Neutrophil (primary cell): ENCODE data around the gene GPR83.
"Not testable (repeated sequence)": the region's sequence is repeated elsewhere in the genome, so short reads cannot be mapped to it uniquely, and the experiment has no call there.

ENCODE experiments used
- H3K27ac ChIP-seq: fragments of 200-600 bp; sonication (generic); 2 replicates; pipeline ENCODE4 v1.5.1; 2016; ENCODE audit warnings: mild to moderate bottlenecking, moderate library complexity
- H3K27me3 ChIP-seq: fragments of 200-600 bp; sonication (generic); 2 replicates; pipeline ENCODE4 v1.6.0; 2016; ENCODE audit warnings: mild to moderate bottlenecking
- H3K36me3 ChIP-seq: fragments of 200-600 bp; sonication (generic); 2 replicates; pipeline ENCODE4 v1.5.1; 2017
- H3K4me1 ChIP-seq, 2 experiments: fragments of 200-600 bp in 1 of 2; sonication (generic) in 1 of 2; 1 replicate in 1 of 2; 2 replicates in 1 of 2; pipeline versions ENCODE4 v1.5.1 to v1.6.1; 2013 to 2016; ENCODE audit warnings: low read depth in 1 of 2, low read length in 1 of 2, mild to moderate bottlenecking in 1 of 2, moderate library complexity in 1 of 2; ENCODE audit not compliant: control insufficient read depth in 1 of 2, insufficient read depth in 1 of 2
- H3K4me3 ChIP-seq, 2 experiments: fragments of 200-600 bp in 1 of 2; sonication (generic) in 1 of 2; 1 replicate in 1 of 2; 2 replicates in 1 of 2; pipeline ENCODE4 v1.5.1; 2013 to 2016; ENCODE audit warnings: low read depth in 1 of 2, low read length in 1 of 2, mild to moderate bottlenecking in 1 of 2, moderate library complexity in 1 of 2
- H3K9me3 ChIP-seq: fragments of 200-600 bp; sonication (generic); 2 replicates; pipeline ENCODE4 v1.5.1; 2016
- TF ChIP-seq, protein P1 (sequence below): fragments of 200-600 bp; sonication (generic); IDR thresholded peaks from 2 replicates; pipeline ENCODE4 v1.5.1; 2016; ENCODE audit warnings: antibody characterized with exemption

GPR83 gene

DNA sequence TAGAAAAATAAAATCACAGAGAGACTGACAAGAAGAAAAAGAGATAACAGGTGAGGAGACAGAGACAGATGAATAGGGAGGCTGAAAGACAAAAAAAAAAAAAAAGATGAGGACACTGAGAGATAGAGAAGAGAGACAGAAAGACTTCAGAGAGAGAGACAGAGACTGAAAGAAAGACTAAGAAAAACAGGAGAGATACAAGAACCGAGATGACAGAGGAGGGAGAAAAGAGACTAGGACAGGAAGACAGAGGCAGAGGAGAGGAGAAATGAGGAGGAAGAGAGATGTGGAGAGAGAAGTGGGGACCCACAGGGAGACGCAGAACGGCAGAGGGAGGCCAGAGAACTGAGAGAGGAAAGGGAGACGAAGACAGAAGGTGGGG lies 771 bp downstream of the GPR83 start:
- Histone ChIP-seq H3K36me3 (no peaks in the 10 kb centered on the region), H3K27ac (no peak overlapping the region), H3K9me3 (no peaks in the 10 kb centered on the region), H3K27me3 (peaks cover 73% of the 10 kb centered on the region), H3K4me1 (no peaks in the 10 kb centered on the region), H3K4me3 (no peak overlapping the region)
- TF ChIP-seq, protein P1, sequence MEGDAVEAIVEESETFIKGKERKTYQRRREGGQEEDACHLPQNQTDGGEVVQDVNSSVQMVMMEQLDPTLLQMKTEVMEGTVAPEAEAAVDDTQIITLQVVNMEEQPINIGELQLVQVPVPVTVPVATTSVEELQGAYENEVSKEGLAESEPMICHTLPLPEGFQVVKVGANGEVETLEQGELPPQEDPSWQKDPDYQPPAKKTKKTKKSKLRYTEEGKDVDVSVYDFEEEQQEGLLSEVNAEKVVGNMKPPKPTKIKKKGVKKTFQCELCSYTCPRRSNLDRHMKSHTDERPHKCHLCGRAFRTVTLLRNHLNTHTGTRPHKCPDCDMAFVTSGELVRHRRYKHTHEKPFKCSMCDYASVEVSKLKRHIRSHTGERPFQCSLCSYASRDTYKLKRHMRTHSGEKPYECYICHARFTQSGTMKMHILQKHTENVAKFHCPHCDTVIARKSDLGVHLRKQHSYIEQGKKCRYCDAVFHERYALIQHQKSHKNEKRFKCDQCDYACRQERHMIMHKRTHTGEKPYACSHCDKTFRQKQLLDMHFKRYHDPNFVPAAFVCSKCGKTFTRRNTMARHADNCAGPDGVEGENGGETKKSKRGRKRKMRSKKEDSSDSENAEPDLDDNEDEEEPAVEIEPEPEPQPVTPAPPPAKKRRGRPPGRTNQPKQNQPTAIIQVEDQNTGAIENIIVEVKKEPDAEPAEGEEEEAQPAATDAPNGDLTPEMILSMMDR: no peak

DNA sequence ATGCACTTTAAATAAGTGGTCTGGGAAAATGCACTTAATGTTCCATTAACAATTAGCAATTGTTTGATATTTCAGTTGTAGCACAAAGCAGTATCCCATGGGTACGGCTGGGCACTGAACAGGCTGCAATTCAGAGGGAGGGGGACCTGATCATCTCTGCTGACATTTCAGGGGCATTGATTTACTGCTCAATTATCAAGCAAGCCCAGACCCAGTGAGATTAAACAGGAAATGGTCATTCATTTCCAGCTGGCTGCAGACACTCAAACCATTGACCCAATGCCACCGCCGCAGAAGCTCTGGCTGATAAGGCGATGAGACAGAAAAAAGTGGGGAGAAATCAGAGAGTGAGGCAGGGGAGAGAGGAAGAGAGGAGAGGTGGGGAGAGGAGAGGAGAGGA lies 1.2 kb downstream of the GPR83 start:
- TF ChIP-seq, protein P1: no peak
- Histone ChIP-seq H3K4me3 (no peak overlapping the region), H3K36me3 (no peaks in the 10 kb centered on the region), H3K9me3 (no peaks in the 10 kb centered on the region), H3K27me3 (peaks cover 77% of the 10 kb centered on the region), H3K27ac (no peak overlapping the region), H3K4me1 (no peaks in the 10 kb centered on the region)

DNA sequence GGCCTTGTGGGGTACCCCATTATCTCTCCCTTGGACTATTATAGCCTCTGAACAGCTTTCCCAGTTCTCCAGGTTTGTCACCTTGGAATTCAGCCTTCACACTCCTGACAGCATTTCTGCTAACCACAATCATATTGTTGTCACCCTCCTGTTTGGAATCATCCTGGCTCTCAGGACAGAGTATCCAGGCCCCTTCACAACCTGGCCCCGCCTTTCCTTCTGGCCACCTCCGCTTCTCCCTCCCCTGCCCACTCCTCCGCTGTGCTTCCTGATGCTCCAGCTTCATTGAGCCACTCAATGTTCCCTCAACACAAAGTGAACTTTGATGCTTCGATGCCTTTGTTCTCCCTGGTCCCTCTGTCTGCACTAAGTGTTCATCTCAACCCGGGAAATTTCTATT lies 3.1 kb downstream of the GPR83 start:
- Histone ChIP-seq H3K27ac (no peak overlapping the region), H3K27me3 (peaks cover 75% of the 10 kb centered on the region), H3K9me3 (no peaks in the 10 kb centered on the region), H3K4me3 (no peak overlapping the region), H3K4me1 (no peaks in the 10 kb centered on the region), H3K36me3 (no peaks in the 10 kb centered on the region)
- TF ChIP-seq, protein P1: no peak

DNA sequence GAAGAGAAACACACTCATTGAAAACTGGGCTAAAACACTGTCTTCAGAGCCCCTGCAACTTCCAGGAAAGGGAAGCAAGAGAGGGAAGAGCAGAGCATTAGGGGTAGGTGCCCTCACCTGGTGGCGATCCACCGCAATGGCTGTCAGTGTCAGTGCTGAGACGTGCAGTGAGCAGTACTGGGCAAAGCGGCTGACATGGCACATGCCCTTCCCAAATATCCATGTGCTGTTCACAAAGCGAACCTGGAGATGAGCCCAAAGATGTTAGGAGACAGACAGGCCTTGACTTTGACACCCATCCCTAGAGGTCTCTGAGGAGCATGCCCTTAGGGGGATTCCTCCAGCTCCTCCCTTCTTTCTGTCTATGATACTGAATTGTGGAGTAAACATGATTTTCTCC lies 4.9 kb downstream of the GPR83 start:
- TF ChIP-seq, protein P1: no peak
- Histone ChIP-seq H3K4me1 (no peaks in the 10 kb centered on the region), H3K27ac (no peak overlapping the region), H3K9me3 (no peaks in the 10 kb centered on the region), H3K27me3 (peaks cover 57% of the 10 kb centered on the region), H3K36me3 (no peaks in the 10 kb centered on the region), H3K4me3 (no peak overlapping the region)

DNA sequence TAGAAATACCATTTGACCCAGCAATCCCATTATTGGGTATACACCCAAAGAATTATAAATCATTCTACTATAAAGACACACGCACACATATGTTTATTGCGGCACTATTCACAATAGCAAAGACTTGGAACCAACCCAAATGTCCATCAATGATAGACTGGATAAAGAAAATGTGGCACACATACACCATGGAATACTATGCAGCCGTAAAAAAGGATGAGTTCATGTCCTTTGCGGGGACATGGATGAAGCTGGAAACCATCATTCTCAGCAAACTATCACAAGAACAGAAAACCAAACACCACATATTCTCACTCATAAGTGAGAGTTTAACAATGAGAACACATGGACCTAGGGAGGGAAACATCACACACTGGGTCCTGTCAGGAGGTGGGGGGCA lies 9.3 kb downstream of the GPR83 start:
- H3K4me1 ChIP-seq, H3K4me3 ChIP-seq, H3K36me3 ChIP-seq, H3K9me3 ChIP-seq, H3K27ac ChIP-seq: not testable (repeated sequence)
- peaks cover 13% of the 10 kb centered on the region for H3K27me3 ChIP-seq

DNA sequence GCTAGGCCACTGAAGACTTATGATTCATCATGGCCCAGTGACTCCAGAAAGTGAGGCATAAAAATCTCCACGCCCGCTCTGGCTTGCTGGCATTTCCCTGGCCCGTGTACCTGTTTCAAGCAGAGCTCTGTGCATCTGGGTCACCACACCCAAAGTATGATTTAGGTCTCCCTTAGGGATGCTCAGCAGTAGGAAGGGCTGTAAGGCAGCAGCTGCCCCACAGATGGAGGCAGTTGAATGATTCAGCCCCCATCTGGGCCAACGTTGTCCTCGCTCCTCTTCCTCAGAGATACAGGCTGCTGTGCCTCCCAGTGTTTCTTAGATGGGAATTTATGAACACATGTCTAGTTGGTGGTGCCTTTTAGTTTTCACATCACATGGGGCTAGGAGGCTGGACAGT lies 21.6 kb downstream of the GPR83 start:
- Histone ChIP-seq H3K27me3 (no peaks in the 10 kb centered on the region), H3K27ac (no peak overlapping the region), H3K9me3 (no peaks in the 10 kb centered on the region), H3K4me3 (no peak overlapping the region), H3K36me3 (no peaks in the 10 kb centered on the region), H3K4me1 (no peaks in the 10 kb centered on the region)
- TF ChIP-seq, protein P1: no peak
